ENCODE data around the gene CFI.

DNA sequence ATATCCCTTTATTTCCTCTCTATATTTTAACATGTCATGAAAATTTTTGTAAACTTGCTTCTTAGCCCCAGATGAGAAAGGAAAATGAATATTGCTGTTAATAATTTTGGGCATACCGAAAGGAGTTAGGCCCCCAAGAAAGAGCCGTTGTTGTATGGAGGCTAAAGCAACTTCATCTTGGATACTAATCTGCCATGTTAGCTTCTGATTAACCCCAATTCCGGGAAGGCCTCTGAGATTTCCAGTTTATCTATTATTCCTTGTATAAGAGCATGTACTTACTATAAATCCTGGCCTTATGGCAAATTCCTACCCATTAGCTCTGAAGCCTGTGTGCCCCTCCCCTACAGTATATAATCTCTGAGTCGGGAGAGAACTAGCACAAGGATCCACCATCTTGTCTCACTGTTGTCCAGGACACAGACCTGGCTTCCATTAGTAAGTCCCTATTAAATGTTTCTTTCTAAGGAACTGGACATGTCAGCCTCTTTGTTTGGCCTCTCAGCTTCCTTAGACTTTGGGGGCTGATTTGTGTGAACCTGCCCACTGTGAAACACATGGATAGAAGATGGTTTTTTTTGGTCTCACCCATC is 51.1 kb downstream of the CFI start:
- TF ChIP-seq EZH2 (IDR thresholded peaks at IDR 0.05; ENCODE audit: insufficient read depth, poor library complexity, severe bottlenecking) (no peak), EZH2phosphoT487 (IDR thresholded peaks at IDR 0.05; ENCODE audit: insufficient read depth, low read depth) (no peak)
